Iris pigment epithelial cell (primary cell): Measurements from ENCODE around the gene RPL13A.
"Not testable (repeated sequence)": the region's sequence is repeated elsewhere in the genome, so short reads cannot be mapped to it uniquely, and the experiment has no call there.

Experiments
- DNase-seq: peaks from one replicate; pipeline ENCODE4 v3.0.0-alpha.2; 2011; ENCODE audit warnings: low read depth

The RPL13A gene

GRCh38 chr19:49456326-49456725 lies 31.1 kb upstream of the RPL13A start:
- DNase-seq = no peak

- no peak for DNase-seq
These were observed 28.9 kb upstream of the RPL13A start for GRCh38 chr19:49458567-49458903.

GRCh38 chr19:49459388-49459787 lies 28.0 kb upstream of the RPL13A start:
- no peak for DNase-seq

GRCh38 chr19:49461130-49461529 lies 26.3 kb upstream of the RPL13A start:
- DNase-seq = not testable (repeated sequence)

- DNase-seq = no peak
These were observed 25.8 kb upstream of the RPL13A start for GRCh38 chr19:49461656-49462055.

- no peak for DNase-seq
These were observed 24.9 kb upstream of the RPL13A start for GRCh38 chr19:49462492-49462891.

GRCh38 chr19:49463960-49464740 lies 23.3 kb upstream of the RPL13A start:
- DNase-seq = no peak

GRCh38 chr19:49465371-49465770 lies 22.0 kb upstream of the RPL13A start:
- DNase-seq = no peak

GRCh38 chr19:49468199-49468598 lies 19.2 kb upstream of the RPL13A start:
- DNase-seq = no peak

GRCh38 chr19:49468746-49469447 lies 18.5 kb upstream of the RPL13A start:
- DNase-seq = no peak

- no peak for DNase-seq
These were observed 17.4 kb upstream of the RPL13A start for GRCh38 chr19:49469828-49470614.

GRCh38 chr19:49470615-49470978 lies 16.8 kb upstream of the RPL13A start:
- DNase-seq = no peak

GRCh38 chr19:49472936-49473335 lies 14.5 kb upstream of the RPL13A start:
- no peak for DNase-seq

- DNase-seq = not testable (repeated sequence)
These were observed 13.9 kb upstream of the RPL13A start for GRCh38 chr19:49473501-49473867.

- DNase-seq = peak; percentile 71
These were observed 13.4 kb upstream of the RPL13A start, which contains the start of gene FLT3LG for GRCh38 chr19:49473868-49474541. Gene FLT3LG, plus strand, starts transcription at chr19:49474215. Its CDS starts 425 bp downstream, at chr19:49474640.

GRCh38 chr19:49474542-49474924 lies 12.9 kb upstream of the RPL13A start:
- no peak for DNase-seq

- DNase-seq = no peak
These were observed 12.1 kb upstream of the RPL13A start for GRCh38 chr19:49475191-49475917.

- peak; percentile 54 for DNase-seq
These were observed 11.2 kb upstream of the RPL13A start for GRCh38 chr19:49475995-49476880.

- DNase-seq = no peak
These were observed 7.3 kb upstream of the RPL13A start for GRCh38 chr19:49479975-49480628.
